Measurements from ENCODE around the gene CHD9. TPM values are rescaled to one million over a fixed set of nuclear protein-coding genes. Genes with fewer than 3 reads are reported as not detected.

Gene CHD9
- total RNA-seq, 1 experiment from 2014 or later: 12.9 TPM

- H3K4me3 ChIP-seq (ENCODE audit: insufficient read depth, low read depth, low read length): no peak overlapping the region
- no peaks in the 10 kb centered on the region for H3K27me3 ChIP-seq (ENCODE audit: control insufficient read depth, insufficient read depth, low read length)
- DNase-seq: no peak
- no peaks in the 10 kb centered on the region for H3K36me3 ChIP-seq (replicated peaks; ENCODE audit: control insufficient read depth, insufficient read depth, low read length)
Observed at GRCh38 chr16:53187775-53188174, 133.0 kb downstream of the CHD9 start.

GRCh38 chr16:53191413-53191812 is 136.6 kb downstream of the CHD9 start:
- Histone ChIP-seq H3K36me3 (replicated peaks; ENCODE audit: control insufficient read depth, insufficient read depth, low read length) (no peaks in the 10 kb centered on the region), H3K27me3 (ENCODE audit: control insufficient read depth, insufficient read depth, low read length) (no peaks in the 10 kb centered on the region), H3K4me3 (ENCODE audit: insufficient read depth, low read depth, low read length) (no peak overlapping the region)
- no peak for DNase-seq

GRCh38 chr16:53198933-53199332 is 144.1 kb downstream of the CHD9 start:
- H3K27me3 ChIP-seq (ENCODE audit: control insufficient read depth, insufficient read depth, low read length): no peaks in the 10 kb centered on the region
- no peak overlapping the region for H3K4me3 ChIP-seq (ENCODE audit: insufficient read depth, low read depth, low read length)
- no peaks in the 10 kb centered on the region for H3K36me3 ChIP-seq (replicated peaks; ENCODE audit: control insufficient read depth, insufficient read depth, low read length)
- DNase-seq: no peak

- DNase-seq: no peak
- Histone ChIP-seq H3K4me3 (ENCODE audit: insufficient read depth, low read depth, low read length) (no peak overlapping the region), H3K36me3 (replicated peaks; ENCODE audit: control insufficient read depth, insufficient read depth, low read length) (no peaks in the 10 kb centered on the region), H3K27me3 (ENCODE audit: control insufficient read depth, insufficient read depth, low read length) (no peaks in the 10 kb centered on the region)
Observed at GRCh38 chr16:53201900-53202299, 147.1 kb downstream of the CHD9 start.

GRCh38 chr16:53202398-53202797 is 147.6 kb downstream of the CHD9 start:
- Histone ChIP-seq H3K36me3 (replicated peaks; ENCODE audit: control insufficient read depth, insufficient read depth, low read length) (no peaks in the 10 kb centered on the region), H3K27me3 (ENCODE audit: control insufficient read depth, insufficient read depth, low read length) (no peaks in the 10 kb centered on the region), H3K4me3 (ENCODE audit: insufficient read depth, low read depth, low read length) (no peak overlapping the region)
- DNase-seq: no peak

- Histone ChIP-seq H3K27me3 (ENCODE audit: control insufficient read depth, insufficient read depth, low read length) (no peaks in the 10 kb centered on the region), H3K36me3 (replicated peaks; ENCODE audit: control insufficient read depth, insufficient read depth, low read length) (no peaks in the 10 kb centered on the region), H3K4me3 (ENCODE audit: insufficient read depth, low read depth, low read length) (peak overlapping the region; percentile 41)
- DNase-seq: peak; percentile 76
Observed at GRCh38 chr16:53207810-53208752, 153.3 kb downstream of the CHD9 start.

- H3K27me3 ChIP-seq (ENCODE audit: control insufficient read depth, insufficient read depth, low read length): no peaks in the 10 kb centered on the region
- DNase-seq: no peak
- H3K4me3 ChIP-seq (ENCODE audit: insufficient read depth, low read depth, low read length): peak overlapping the region; percentile 23
- H3K36me3 ChIP-seq (replicated peaks; ENCODE audit: control insufficient read depth, insufficient read depth, low read length): no peaks in the 10 kb centered on the region
Observed at GRCh38 chr16:53209429-53209828, 154.6 kb downstream of the CHD9 start.

GRCh38 chr16:53209877-53210276 is 155.1 kb downstream of the CHD9 start:
- H3K27me3 ChIP-seq (ENCODE audit: control insufficient read depth, insufficient read depth, low read length): no peaks in the 10 kb centered on the region
- no peak for DNase-seq
- peak overlapping the region; percentile 23; the same call in 1 of the 2 replicates for H3K4me3 ChIP-seq (ENCODE audit: insufficient read depth, low read depth, low read length)
- no peaks in the 10 kb centered on the region for H3K36me3 ChIP-seq (replicated peaks; ENCODE audit: control insufficient read depth, insufficient read depth, low read length)

- Histone ChIP-seq H3K27me3 (ENCODE audit: control insufficient read depth, insufficient read depth, low read length) (no peaks in the 10 kb centered on the region), H3K36me3 (replicated peaks; ENCODE audit: control insufficient read depth, insufficient read depth, low read length) (no peaks in the 10 kb centered on the region), H3K4me3 (ENCODE audit: insufficient read depth, low read depth, low read length) (no peak overlapping the region)
- DNase-seq: no peak
Observed at GRCh38 chr16:53211253-53211652, 156.5 kb downstream of the CHD9 start.

GRCh38 chr16:53212893-53213223 is 158.1 kb downstream of the CHD9 start:
- Histone ChIP-seq H3K4me3 (ENCODE audit: insufficient read depth, low read depth, low read length) (no peak overlapping the region), H3K36me3 (replicated peaks; ENCODE audit: control insufficient read depth, insufficient read depth, low read length) (no peaks in the 10 kb centered on the region), H3K27me3 (ENCODE audit: control insufficient read depth, insufficient read depth, low read length) (no peaks in the 10 kb centered on the region)
- no peak for DNase-seq

- H3K4me3 ChIP-seq (ENCODE audit: insufficient read depth, low read depth, low read length): no peak overlapping the region
- H3K27me3 ChIP-seq (ENCODE audit: control insufficient read depth, insufficient read depth, low read length): no peaks in the 10 kb centered on the region
- DNase-seq: no peak
- no peaks in the 10 kb centered on the region for H3K36me3 ChIP-seq (replicated peaks; ENCODE audit: control insufficient read depth, insufficient read depth, low read length)
Observed at GRCh38 chr16:53213542-53213941, 158.8 kb downstream of the CHD9 start.

GRCh38 chr16:53216798-53217197 is 162.0 kb downstream of the CHD9 start:
- DNase-seq: no peak
- no peak overlapping the region for H3K4me3 ChIP-seq (ENCODE audit: insufficient read depth, low read depth, low read length)
- no peaks in the 10 kb centered on the region for H3K36me3 ChIP-seq (replicated peaks; ENCODE audit: control insufficient read depth, insufficient read depth, low read length)
- H3K27me3 ChIP-seq (ENCODE audit: control insufficient read depth, insufficient read depth, low read length): no peaks in the 10 kb centered on the region

- DNase-seq: no peak
Observed at GRCh38 chr16:53219371-53219770, 164.6 kb downstream of the CHD9 start.

GRCh38 chr16:53219795-53220454 is 165.1 kb downstream of the CHD9 start:
- DNase-seq: no peak
- Histone ChIP-seq H3K36me3 (replicated peaks; ENCODE audit: control insufficient read depth, insufficient read depth, low read length) (no peaks in the 10 kb centered on the region; the same call in 1 of the 2 replicates), H3K4me3 (ENCODE audit: insufficient read depth, low read depth, low read length) (no peak overlapping the region), H3K27me3 (ENCODE audit: control insufficient read depth, insufficient read depth, low read length) (no peaks in the 10 kb centered on the region)

More at GRCh38 chr16:53219371-53219770, 164.6 kb downstream of the CHD9 start:
- Histone ChIP-seq H3K36me3 (replicated peaks; ENCODE audit: control insufficient read depth, insufficient read depth, low read length) (no peaks in the 10 kb centered on the region; the same call in 1 of the 2 replicates), H3K27me3 (ENCODE audit: control insufficient read depth, insufficient read depth, low read length) (no peaks in the 10 kb centered on the region), H3K4me3 (ENCODE audit: insufficient read depth, low read depth, low read length) (no peak overlapping the region)

GRCh38 chr16:53220585-53220984 is 165.8 kb downstream of the CHD9 start:
- Histone ChIP-seq H3K36me3 (replicated peaks; ENCODE audit: control insufficient read depth, insufficient read depth, low read length) (no peaks in the 10 kb centered on the region; the same call in 1 of the 2 replicates), H3K27me3 (ENCODE audit: control insufficient read depth, insufficient read depth, low read length) (no peaks in the 10 kb centered on the region), H3K4me3 (ENCODE audit: insufficient read depth, low read depth, low read length) (no peak overlapping the region)
- peak; percentile 13 for DNase-seq

Measured in H7 (cell line).